ENCODE results near the gene PTPRG. TPM values are rescaled to one million over a fixed set of nuclear protein-coding genes. Genes with fewer than 3 reads are reported as not detected.
"Not testable (repeated sequence)": the region's sequence is repeated elsewhere in the genome, so short reads cannot be mapped to it uniquely, and the experiment has no call there.

The PTPRG gene
- total and polyA plus RNA-seq, 2 experiments from 2014 or later: 24.4 to 131 TPM

DNA sequence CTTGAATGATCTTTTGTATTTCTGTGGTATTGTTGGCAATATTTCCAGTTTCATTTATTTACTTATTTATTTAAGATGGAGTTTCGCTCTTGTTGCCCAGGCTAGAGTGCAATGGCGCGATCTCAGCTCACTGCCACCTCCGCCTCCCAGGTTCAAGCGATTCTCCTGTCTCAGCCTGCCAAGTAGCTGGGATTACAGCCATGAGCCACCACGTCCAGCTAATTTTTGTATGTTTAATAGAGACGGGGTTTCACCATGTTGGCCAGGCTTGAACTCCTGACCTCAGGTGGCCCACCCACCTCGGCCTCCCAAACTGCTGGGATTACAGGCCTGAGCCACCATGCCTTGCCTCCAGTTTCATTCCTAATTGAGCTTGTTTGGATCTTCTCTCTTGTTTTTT is 8.7 kb upstream of the PTPRG start:
- H3K79me2 ChIP-seq (replicated peaks; ENCODE audit: insufficient read depth); H3K27me3 Mint-ChIP-seq (ENCODE audit: insufficient read depth, low read depth, poor library complexity); H3K27ac Mint-ChIP-seq; H3K9me3 Mint-ChIP-seq; H3K27me3 ChIP-seq (ENCODE audit: insufficient read depth); H3K4me3 Mint-ChIP-seq; H4K20me1 ChIP-seq (replicated peaks; ENCODE audit: insufficient read depth); H3K4me1 Mint-ChIP-seq; H3K36me3 ChIP-seq (ENCODE audit: insufficient read depth); H3K4me3 ChIP-seq; H3K27ac ChIP-seq (ENCODE audit: low read depth); H3K36me3 Mint-ChIP-seq (ENCODE audit: low read depth); ATAC-seq; H3K4me2 ChIP-seq; H3K9me2 ChIP-seq (ENCODE audit: insufficient read depth); H3K4me1 ChIP-seq (ENCODE audit: insufficient read depth); DNase-seq (ENCODE audit: low spot score); H3F3A ChIP-seq (replicated peaks; ENCODE audit: low read depth): not testable (repeated sequence)
- H2AFZ ChIP-seq: 0 out of 2 replicates have a peak overlapping the region, but pooled peaks have one; percentile 14

GRCh38 chr3:61559136-61559731 is 2.1 kb upstream of the PTPRG start:
- Mint-ChIP-seq H3K4me1 (peaks cover 17% of the 10 kb centered on the region), H3K27ac (peak overlapping the region; percentile 97; the same call in 1 of the 2 replicates), H3K4me3 (peak overlapping the region; percentile 99), H3K9me3 (peaks cover 14% of the 10 kb centered on the region; the same call in 2 of the 3 replicates), H3K27me3 (ENCODE audit: insufficient read depth, low read depth, poor library complexity) (peaks cover 29% of the 10 kb centered on the region), H3K36me3 (ENCODE audit: low read depth) (peaks cover 20% of the 10 kb centered on the region)
- no peak overlapping the region for H2AFZ ChIP-seq
- H3K79me2 ChIP-seq (replicated peaks; ENCODE audit: insufficient read depth): peaks cover 29% of the 10 kb centered on the region
- no peaks in the 10 kb centered on the region for H3K9me2 ChIP-seq (ENCODE audit: insufficient read depth)
- peaks cover 24% of the 10 kb centered on the region for H3K27me3 ChIP-seq (ENCODE audit: insufficient read depth)
- H4K20me1 ChIP-seq (replicated peaks; ENCODE audit: insufficient read depth): peaks cover 10% of the 10 kb centered on the region
- H3K27ac ChIP-seq (ENCODE audit: low read depth): peak overlapping the region; percentile 98
- peak overlapping the region; percentile 89 for H3K4me2 ChIP-seq
- peaks cover 9% of the 10 kb centered on the region for H3K4me1 ChIP-seq (ENCODE audit: insufficient read depth)
- TF ChIP-seq ZNF462 (CRISPR knock-in tag; IDR thresholded peaks at IDR 0.05) (no peak), EZH2 (IDR thresholded peaks at IDR 0.05; ENCODE audit: low read depth, unreplicated experiment) (no peak), JUNB (IDR thresholded peaks at IDR 0.05; ENCODE audit: unreplicated experiment) (no peak), STAT1 (IDR thresholded peaks at IDR 0.05; ENCODE audit: unreplicated experiment) (no peak), NANOG (IDR thresholded peaks at IDR 0.05; ENCODE audit: borderline replicate concordance) (no peak)
- TF ChIP-seq, protein P1, sequence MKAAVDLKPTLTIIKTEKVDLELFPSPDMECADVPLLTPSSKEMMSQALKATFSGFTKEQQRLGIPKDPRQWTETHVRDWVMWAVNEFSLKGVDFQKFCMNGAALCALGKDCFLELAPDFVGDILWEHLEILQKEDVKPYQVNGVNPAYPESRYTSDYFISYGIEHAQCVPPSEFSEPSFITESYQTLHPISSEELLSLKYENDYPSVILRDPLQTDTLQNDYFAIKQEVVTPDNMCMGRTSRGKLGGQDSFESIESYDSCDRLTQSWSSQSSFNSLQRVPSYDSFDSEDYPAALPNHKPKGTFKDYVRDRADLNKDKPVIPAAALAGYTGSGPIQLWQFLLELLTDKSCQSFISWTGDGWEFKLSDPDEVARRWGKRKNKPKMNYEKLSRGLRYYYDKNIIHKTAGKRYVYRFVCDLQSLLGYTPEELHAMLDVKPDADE (IDR thresholded peaks at IDR 0.05): no peak
- TF ChIP-seq, protein P2, sequence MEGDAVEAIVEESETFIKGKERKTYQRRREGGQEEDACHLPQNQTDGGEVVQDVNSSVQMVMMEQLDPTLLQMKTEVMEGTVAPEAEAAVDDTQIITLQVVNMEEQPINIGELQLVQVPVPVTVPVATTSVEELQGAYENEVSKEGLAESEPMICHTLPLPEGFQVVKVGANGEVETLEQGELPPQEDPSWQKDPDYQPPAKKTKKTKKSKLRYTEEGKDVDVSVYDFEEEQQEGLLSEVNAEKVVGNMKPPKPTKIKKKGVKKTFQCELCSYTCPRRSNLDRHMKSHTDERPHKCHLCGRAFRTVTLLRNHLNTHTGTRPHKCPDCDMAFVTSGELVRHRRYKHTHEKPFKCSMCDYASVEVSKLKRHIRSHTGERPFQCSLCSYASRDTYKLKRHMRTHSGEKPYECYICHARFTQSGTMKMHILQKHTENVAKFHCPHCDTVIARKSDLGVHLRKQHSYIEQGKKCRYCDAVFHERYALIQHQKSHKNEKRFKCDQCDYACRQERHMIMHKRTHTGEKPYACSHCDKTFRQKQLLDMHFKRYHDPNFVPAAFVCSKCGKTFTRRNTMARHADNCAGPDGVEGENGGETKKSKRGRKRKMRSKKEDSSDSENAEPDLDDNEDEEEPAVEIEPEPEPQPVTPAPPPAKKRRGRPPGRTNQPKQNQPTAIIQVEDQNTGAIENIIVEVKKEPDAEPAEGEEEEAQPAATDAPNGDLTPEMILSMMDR (conservative IDR thresholded peaks at IDR 0.05; ENCODE audit: low read depth in 2 of 2): peak; percentile 26 to 29; a peak in 3 of 4 replicates
- peaks cover 8% of the 10 kb centered on the region; the same call in 1 of the 2 replicates for H3F3A ChIP-seq (replicated peaks; ENCODE audit: low read depth)
- peak overlapping the region; percentile 97 for H3K4me3 ChIP-seq
- DNase-seq (ENCODE audit: low spot score): no peak
- 0 out of 2 replicates have a peak, but pooled peaks cover 4% of the 10 kb centered on the region for H3K36me3 ChIP-seq (ENCODE audit: insufficient read depth)
- ATAC-seq: no peak

All from GM23338 (cell line).